Measurements from ENCODE around the gene PPP1R15B.

The PPP1R15B gene

DNA sequence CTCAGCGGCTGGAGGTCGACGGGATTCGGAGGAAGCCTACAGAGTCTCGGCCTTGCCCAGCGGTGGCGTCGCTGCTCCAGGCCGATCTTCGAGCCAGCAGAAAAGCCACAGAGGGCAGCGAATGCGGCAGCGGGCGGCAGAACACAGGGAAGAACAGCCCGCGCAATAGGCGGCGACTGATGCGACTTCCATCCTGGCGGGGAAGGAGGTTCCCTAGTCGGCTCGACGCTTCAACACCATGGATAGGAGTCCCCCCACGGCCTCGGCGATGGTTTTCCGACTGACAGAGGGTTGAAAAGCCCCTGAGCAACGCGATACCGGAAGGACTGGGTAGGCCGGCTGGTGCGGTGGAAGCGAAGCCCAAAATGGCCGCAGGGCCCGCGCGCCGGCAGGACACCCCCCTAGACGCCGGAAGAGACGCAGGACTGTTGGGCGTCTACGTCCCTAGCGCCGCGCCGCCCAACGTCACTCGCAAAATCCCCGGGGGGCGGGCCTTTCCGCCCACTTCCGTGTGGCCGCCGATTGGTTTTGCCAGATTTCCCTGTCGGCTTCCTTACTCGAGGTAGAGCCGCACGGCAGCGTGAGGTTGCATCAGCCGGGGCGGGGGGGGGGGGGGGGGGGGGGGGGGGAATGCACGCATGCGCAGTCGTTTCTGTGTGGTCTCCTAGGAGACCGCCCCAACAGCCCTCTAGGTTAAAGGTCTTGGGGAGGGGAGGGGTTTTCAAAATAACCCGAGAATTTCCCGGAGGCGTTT lies at the start of gene PPP1R15B:
Gene PPP1R15B (minus strand): TSS at position 367 of the 754 bp plus-strand sequence. CDS start 406 bp downstream, outside the sequence.
- peak; percentile 88 for DNase-seq (ENCODE audit: low spot score)

DNA sequence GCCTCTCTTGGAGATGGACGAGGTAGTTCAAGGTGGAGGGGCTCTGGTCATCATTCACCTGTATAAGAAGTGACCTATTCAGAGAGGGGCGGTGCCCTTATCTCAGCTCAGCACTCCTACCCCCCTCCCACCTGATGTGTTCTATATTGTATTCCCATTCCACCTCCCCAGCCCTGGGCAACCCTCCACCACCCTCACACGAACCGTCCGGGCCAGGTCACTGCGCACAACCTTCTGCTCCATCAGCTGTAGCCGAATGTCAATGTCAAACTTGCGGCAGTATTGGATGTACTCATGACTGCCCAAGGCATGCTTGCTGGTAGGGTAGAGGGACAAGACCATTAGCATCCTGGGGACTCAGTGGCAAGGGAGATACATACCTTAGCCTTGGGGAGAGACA lies 48.7 kb upstream of the PPP1R15B start:
- no peak for DNase-seq (ENCODE audit: low spot score)

DNA sequence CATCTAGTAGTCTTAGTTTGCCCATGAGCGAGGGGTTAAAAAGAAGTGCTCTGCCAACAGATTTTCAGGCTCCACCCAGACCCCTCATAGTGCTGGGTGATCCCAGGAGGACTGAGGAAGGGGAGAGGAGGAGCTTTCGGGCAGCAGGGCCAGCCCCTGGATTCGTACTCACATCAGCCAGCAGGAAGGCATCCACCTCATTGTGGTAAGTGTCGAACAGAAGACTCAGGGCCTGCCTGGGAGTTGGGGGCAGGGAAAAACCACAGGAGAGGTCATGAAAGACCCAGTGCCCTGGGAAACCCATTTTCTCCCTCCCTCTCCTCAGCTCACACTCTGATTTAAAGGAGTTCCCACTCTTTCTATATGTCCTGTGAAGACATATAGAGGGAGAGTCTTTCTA lies 48.1 kb upstream of the PPP1R15B start:
- DNase-seq (ENCODE audit: low spot score): no peak

DNA sequence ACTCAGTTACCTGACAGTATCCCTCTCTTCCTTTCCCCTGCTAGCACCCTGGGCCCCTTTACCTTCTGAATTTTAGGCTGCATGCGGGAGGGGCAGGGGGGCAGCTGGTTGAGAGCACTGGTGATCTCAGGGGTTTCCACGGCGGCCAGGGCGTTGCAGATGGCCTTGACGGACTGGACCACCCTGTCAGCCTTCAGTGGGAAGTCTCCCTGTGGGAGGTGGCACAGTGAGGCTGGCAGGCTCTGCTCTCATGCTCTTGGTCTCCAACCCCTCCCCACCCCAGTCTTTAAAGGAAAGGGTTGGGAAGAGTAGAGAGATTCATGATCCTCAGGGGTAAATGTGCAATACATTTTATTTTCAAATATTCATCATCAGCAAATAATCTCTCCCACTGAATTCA lies 46.0 kb upstream of the PPP1R15B start:
- no peak for DNase-seq (ENCODE audit: low spot score)

DNA sequence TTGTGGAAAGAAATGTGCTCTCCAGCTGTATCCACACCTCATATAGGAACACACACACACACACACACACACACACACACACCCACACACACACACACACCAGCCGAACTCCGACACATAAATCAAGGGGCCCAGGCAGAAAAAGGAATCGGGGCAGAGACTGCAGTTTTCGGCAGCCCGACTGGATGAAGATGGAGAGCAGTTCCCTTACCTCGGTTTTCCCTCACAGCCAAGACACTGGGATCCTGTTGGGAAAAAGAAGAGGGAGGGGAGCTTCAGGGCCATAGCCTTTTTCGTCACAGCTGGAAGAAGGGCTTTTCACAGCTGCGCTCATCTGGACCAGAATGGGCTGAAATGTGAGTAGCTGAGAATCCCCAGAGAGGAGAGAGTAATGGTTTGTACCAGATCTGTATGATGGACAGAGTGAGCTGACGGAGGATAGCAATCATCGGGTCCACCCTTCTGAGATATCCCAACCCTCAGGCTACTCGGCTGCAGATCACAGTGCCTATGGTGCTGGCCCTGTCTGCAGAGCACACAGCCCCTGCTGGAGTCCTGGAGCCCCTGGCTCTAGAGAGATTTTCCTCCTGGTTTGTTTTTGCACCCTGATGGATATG lies 45.3 kb upstream of the PPP1R15B start:
- DNase-seq (ENCODE audit: low spot score): no peak

DNA sequence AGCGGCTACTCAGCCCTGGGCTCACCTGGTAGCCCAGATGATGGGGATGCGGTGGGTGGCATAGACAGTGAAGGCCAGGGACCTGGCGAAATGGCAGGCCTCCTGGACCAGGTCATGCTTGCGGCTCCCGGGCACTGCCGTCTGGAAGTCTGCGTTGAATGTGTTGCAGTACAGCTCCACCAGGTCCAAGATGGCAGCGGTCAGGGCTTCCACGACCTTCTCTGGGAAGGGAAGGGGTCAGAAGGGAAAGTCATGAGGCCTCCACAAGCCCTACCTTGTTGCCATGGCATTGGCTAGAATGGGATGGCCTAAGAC lies 44.2 kb upstream of the PPP1R15B start:
- DNase-seq (ENCODE audit: low spot score): no peak

DNA sequence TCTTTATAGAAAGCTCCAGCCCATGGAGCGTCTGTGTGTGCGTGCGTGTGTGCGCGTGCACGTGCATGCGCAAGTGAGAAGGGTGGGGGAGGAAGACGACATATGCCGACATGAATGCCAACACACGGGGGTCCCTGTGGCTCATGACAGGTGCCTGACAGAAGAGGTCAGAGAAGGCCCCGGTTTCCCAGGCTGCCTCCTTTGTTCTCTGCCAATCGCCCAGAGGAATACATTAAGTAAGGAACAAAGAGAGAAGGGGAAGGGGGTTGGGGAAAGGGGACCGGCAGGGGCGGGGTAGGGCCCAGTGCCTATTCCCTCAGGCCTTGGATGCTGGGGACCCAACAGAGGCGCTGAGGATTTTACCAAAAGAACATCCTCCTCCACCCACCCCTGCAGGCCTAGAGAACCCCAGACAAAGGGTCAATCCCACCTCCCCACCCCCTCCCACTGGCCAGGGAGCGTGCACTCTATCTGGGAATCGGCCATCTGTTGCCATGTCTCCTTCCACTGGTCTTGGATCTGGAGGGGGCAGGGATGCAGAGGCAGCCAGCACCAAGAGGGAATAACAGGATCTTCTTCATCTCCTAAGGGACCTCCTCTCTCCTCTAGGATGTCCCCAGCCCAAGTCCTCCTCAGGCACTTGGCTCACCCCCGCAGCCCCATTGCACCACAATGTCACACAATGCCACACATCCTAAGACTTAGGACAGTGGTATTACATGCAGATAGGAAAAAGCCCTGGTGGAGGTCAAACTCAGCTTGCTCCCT lies 43.6 kb upstream of the PPP1R15B start:
- DNase-seq (ENCODE audit: low spot score): no peak

DNA sequence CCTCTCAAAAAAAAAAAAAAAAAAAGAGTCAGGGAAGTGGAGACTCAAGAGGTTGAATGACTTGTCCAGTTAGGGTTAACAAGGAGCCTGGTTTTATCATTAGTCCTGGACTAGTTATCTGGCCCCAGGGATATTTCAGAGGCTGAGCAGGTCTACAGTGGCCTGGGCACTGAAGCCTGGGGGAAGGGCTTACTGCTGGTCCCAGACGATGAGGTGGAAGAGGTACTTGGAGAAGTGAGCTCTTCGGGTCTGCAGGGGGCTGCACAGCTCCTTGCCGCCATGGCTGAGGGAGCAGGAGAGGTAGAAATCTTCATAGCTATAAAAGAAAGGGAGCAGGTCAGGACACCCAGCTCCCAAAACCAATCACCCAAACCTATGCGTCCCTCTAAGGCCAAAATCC lies 42.9 kb upstream of the PPP1R15B start:
- DNase-seq (ENCODE audit: low spot score): no peak

DNA sequence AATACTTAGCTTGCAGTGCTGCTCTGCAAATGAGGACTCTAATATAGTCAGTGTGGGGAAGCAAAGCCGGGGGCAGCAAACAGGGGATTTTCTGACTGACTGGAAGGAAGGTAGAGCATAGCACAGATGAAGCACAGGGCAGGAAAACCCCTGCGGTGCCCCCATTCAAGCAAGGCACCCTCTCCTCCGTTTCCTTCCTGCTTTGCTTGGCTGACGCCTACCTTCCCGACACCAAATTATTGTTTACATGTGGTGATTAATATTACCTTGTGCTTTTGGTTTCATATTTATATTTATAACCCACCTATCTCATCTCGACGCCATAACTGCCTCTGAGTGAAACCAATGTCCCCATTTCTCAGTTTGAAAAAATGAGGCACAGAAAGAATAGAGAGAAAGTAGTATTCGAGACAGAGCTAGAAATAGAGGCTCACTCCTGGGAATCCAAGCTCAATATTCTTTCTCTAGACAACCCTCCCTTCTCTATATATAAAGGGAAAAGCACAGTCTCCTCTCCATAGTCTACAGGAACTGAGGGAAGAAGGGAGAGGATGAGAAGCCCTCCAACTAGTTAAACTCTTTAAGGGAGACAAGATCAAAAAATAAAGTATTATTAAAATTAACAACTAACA lies 41.6 kb upstream of the PPP1R15B start:
- no peak for DNase-seq (ENCODE audit: low spot score)

DNA sequence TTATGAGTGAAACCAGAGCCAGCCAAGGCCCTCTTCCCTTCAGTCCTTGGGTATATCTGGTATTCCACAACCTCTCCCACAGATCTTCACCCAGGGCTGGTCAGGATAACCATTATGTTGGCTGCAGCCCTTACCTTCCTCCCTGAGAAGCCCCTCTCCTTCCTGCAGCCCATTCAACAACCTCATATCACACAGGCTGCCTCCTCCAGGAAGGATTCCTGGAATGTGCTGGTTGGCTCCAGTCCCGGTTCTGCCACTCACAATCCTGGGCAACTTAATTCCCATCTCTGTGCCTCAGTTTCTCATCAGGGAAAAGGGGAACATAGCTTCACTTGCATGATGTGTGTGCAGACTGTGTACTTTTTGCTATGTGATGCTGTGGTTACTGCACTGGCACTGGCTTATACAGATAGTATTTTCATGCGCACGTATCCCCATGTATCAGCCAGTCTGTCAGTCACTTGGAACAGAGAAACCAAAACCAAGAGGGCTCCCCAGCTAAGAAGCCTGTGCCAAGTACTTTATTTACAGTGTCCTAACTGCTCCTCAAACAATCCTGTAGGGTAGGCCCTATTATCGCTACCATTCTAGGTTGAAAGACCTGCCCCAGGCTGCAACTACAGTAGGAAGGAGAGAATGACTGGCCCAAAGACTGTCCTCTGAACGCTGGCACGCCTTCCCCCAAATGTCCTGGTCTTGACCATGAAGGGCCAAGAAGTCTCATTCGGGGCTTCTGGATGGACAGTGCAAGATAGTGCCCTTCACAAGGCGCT lies 39.9 kb upstream of the PPP1R15B start:
- no peak for DNase-seq (ENCODE audit: low spot score)

DNA sequence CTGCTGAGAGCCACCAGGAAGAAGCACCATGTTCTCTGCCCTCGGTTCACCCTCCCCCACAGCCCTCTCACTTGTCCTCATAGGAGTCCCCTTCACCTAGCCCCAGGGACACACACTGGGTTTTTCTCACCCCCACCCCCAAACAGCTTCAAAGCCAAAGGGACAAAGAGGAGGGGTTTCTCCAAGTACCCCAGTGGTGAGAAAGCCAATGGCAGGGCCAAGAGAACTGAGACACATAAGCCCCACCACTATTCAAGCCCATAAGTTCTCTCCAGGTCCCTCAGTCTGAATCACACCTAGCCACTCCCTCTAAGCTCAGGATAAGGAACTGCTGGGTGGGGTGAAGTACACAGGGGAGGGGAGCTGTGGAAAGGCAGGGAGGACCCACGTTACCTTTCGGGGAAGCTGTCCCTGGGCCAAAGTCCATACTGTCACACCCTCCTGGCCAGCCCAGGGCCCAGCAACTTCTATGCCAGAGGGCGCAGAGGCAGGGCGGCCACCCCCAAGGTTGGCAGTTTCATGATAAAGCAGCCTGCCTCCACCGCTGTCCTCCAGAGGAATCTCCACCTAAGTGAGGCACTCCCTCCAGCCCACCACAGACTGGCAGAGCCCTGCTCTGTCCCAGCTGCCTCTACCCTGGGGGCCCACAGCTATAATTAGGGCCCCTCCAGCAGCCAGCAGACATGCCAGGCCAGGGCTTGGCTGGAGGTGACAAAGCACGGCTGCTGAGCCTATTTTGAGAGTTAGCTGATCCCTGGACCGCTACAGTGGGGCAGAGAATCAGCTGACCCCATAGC lies 39.0 kb upstream of the PPP1R15B start:
- DNase-seq (ENCODE audit: low spot score): peak; percentile 34

DNA sequence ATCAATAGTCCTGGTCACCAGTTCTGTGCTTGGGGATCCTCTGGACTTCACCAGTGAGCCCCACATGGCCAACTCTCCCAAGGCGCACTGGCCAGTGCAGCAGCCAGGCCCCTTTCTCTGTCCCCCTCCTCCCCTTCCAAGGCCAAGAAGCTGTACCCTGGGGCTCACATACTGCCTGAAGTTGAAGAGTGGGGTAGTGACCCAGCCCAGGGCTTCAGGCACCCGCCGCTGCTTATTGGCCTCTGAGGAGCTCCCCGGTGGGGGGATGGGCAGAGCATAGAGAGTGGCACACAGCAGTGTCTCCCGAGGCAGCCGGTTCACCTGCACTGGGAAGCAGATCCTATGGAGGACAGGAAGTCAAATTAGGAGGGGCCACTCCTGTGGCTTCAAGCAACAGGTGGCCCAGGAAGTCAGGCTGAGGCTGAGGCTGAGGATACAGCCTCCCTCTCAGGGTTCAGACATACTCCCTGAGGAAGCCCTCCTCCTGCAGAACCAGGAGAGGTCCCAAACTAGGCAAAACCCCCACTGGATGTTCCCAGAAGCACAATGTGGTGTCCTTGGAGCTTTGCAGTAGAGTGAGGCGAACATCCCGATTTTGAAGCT lies 38.2 kb upstream of the PPP1R15B start:
- no peak for DNase-seq (ENCODE audit: low spot score)

DNA sequence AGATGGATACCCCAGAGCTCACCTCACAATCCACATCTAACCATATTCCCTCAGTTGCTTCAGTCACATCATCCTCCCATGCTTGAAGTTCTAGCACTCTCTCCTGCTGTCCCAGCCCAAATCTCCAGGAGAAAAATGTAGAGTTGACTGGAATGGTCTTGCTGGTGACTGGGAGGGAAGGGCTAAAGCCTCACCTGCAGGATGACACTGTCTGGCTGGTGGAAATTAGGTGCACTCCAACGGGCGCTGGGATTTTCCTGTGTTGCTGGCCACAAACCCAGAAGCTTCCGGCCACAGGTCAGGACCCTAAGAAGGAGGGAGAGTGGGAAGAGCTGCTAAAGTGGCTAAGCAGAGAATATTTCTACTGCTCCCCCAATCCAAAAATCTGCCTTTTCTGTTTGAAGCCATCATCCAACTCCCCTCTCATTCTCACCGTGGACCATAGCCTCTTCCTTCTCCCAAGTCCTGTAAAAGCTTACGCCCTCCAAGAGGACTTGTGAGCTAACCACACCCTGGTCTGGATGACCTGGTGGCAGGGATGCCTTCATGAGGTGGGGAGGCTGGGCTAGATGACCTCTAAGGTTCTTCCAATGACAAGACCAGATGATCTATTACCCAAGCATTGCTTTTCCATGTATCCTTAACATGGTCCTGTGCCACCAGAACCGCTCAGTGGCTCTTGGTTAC lies 37.5 kb upstream of the PPP1R15B start:
- no peak for DNase-seq (ENCODE audit: low spot score)

DNA sequence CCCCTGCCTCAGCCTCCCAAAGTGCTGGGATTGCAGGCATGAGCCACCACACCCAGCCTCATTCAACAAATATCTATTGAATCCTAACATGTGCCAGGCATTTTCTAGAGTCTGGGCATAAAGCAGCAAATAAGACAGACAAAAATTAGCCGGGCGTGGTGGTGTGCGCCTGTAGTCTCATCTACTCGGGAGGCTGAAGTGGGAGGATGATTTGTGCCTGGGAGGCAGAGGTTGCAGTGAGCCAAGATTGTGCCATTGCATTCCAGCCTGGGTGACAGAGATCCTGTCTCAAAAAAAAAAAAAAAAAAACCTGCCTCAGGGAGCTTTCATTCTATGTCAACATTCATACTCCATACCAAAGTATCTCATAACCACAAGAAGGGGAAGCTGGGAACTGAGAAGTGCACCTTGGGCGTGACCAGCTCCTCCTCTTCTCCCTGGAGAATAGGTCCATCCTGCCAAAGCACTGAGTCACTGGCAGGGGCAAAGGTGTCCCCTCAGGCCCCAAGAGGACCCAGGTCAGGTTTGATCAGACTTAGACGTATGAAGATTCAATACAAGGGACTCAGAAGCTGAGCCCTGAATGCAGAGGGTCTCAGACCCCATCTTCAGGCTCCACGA lies 36.8 kb upstream of the PPP1R15B start:
- DNase-seq (ENCODE audit: low spot score): no peak

DNA sequence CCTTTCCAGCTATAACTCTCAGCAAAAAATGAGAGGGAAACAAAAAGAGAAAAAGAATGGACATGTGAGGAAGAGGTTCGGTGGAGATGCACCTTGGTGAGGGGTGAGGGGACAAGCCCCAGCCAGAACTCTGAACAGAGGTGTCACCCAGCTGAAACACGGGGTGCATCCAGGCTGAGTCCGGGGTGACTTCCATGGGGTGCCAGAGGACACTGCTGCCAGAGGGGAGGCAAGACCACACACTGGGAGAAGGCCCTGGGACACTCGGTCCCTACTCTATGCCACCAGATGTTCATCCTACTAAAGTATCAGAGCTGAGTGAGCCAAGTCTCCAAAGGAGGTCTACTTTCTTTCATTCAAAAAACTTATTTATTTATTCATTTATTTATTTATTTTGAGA lies 36.1 kb upstream of the PPP1R15B start:
- no peak for DNase-seq (ENCODE audit: low spot score)

DNA sequence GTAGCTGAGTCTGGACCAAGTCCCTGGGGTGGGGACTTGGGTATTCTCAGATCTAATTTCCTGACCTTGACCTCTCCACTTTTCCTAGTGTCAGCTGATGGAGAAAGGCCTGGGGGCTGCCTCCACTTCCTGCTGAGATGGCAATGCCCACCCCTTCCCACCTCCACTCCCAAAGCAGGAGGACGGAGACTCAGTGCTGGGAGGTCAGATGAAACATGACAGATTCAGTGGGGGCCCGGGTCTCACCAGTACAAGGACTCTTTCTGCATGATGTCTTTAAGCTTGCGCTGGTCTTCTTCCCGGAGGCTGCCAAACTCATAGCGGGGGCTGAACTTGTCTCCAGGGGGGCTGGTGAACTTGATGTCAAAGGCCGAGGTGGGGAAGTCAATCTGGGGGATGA lies 35.6 kb upstream of the PPP1R15B start:
- DNase-seq (ENCODE audit: low spot score): no peak

DNA sequence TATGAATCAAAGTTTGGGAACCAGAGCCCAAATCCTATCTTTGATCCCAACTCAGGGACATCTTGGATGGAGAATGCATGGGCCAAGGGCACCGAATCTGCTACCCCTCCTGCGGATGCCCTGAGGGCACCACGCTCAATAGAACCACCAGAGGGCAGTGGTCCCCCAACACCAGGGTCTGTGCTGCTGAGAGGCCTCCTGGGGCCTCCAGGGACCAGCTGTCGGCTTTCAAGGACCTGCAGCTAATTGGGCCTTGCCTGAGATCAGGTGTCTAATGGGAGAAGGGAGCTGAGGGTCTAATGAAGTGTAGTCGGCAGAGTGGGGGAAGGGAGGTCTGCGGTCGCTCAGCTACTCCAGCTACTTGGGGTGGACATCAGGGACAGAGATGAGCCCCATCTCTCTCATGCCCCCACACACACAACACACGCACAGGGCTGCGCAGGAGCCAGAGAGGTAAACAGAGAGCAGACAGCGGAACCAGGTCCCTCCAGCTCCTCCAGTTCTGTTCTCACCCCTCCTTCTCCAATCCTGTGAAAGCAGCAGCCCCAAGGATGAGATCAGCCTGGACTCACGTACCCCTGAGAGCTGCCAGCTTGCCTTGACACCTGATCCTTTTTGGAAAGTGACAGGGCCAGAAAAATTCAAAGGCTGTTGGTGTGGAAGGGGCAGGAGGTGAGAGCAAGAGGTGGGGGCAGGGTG lies 34.9 kb upstream of the PPP1R15B start:
- DNase-seq (ENCODE audit: low spot score): peak; percentile 54

DNA sequence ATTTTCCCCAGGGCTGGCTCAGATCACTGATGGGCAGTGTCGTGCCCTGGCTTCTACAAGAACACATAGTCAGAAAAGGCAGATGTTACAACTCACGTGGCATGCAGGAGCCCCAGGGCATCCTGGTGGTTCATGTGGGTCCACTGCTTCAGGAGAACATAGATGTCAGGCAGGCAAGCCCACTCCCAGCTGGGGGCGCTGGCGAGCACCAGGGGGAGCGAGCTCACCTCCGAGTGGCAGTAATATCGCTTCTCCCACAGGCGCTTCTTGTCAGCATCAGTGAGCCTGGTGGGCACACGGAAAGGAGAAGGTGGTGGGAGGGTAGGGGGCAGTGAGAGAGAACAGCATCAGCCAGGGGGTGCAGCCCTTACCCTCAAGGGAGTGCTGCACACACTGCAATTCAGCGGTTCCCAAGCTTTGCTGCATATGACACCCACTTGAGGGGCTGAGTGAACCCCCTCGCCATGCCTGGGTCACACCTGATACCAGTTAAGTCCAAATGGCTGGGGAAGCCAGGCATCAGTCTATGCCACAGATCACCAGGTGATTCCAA lies 34.3 kb upstream of the PPP1R15B start:
- peak; percentile 69 for DNase-seq (ENCODE audit: low spot score)
